ENCODE results near the gene SLC22A6.

SLC22A6 gene

GRCh38 chr11:62926680-62927455 is 57.9 kb downstream of the SLC22A6 start:
- no peak overlapping the region for H3K27ac ChIP-seq
- no peak for TF ChIP-seq CTCF (conservative IDR thresholded peaks at IDR 0.05)
